OCI-LY1 (cell line): ENCODE results near the gene GJA5.

ENCODE experiments used
- H2AFZ ChIP-seq: fragments of 200-600 bp; sonication (generic), shearing (Covaris generic); 2 replicates; pipeline ENCODE4 v1.6.0; 2014; ENCODE audit warnings: antibody characterized with exemption, mild to moderate bottlenecking, low read length
- H3F3A ChIP-seq: fragments of 200-600 bp; sonication (generic), shearing (Covaris generic); 2 replicates; pipeline ENCODE4 v1.6.0; 2014; ENCODE audit warnings: mild to moderate bottlenecking, antibody characterized with exemption, low read length, moderate library complexity; ENCODE audit not compliant: insufficient read depth
- H3K27ac ChIP-seq: fragments of 200-600 bp; sonication (generic); 2 replicates; pipeline ENCODE4 v1.5.1; 2014; ENCODE audit warnings: low read length, mixed run types, mild to moderate bottlenecking, low read depth; ENCODE audit not compliant: poor library complexity, severe bottlenecking
- H3K27me3 ChIP-seq: fragments of 200-600 bp; sonication (generic); 2 replicates; pipeline ENCODE4 v1.6.0; 2014; ENCODE audit warnings: antibody characterized with exemption, mild to moderate bottlenecking, low read length, moderate library complexity; ENCODE audit not compliant: insufficient read depth
- H3K36me3 ChIP-seq: fragments of 200-600 bp; sonication (generic); 2 replicates; pipeline ENCODE4 v1.6.1; 2014; ENCODE audit warnings: mild to moderate bottlenecking, antibody characterized with exemption, low read length, moderate library complexity, mixed read lengths; ENCODE audit not compliant: insufficient read depth
- H3K4me1 ChIP-seq: fragments of 200-600 bp; sonication (generic); 2 replicates; pipeline ENCODE4 v1.5.1; 2014; ENCODE audit warnings: mild to moderate bottlenecking, low read length, moderate library complexity; ENCODE audit not compliant: insufficient read depth, severe bottlenecking
- H3K4me2 ChIP-seq: fragments of 200-600 bp; sonication (generic), shearing (Covaris generic); 2 replicates; pipeline ENCODE4 v1.6.1; 2014; ENCODE audit warnings: low read length
- H3K4me3 ChIP-seq: fragments of 200-600 bp; sonication (generic); 2 replicates; pipeline ENCODE4 v1.5.1; 2014; ENCODE audit warnings: low read length, low read depth, mild to moderate bottlenecking, mixed read lengths; ENCODE audit not compliant: poor library complexity, severe bottlenecking
- H3K79me2 ChIP-seq: fragments of 200-600 bp; shearing (Covaris generic); 2 replicates; pipeline ENCODE4 v1.6.1; 2016; ENCODE audit warnings: mixed run types, low read length, mixed read lengths; ENCODE audit not compliant: insufficient read depth
- H3K9ac ChIP-seq: fragments of 200-600 bp; sonication (generic), shearing (Covaris generic); 2 replicates; pipeline ENCODE4 v1.6.1; 2014; ENCODE audit warnings: mild to moderate bottlenecking, low read length, mixed read lengths
- H3K9me2 ChIP-seq: fragments of 200-600 bp; sonication (generic), shearing (Covaris generic); 2 replicates; pipeline ENCODE4 v1.6.1; 2014; ENCODE audit warnings: low read depth, mild to moderate bottlenecking, low read length, mixed read lengths
- H3K9me3 ChIP-seq: fragments of 200-600 bp; shearing (Covaris generic); 2 replicates; pipeline ENCODE4 v1.6.1; 2014; ENCODE audit warnings: low read length, mixed read lengths
- H4K20me1 ChIP-seq: fragments of 200-600 bp; sonication (generic), shearing (Covaris generic); 2 replicates; pipeline ENCODE4 v1.6.0; 2016; ENCODE audit warnings: mild to moderate bottlenecking, low read length; ENCODE audit not compliant: insufficient read depth
- CTCF ChIP-seq: fragments of 200-600 bp; sonication (generic), shearing (Covaris generic); IDR thresholded peaks from 2 replicates; pipeline ENCODE4 v1.5.1; 2017; ENCODE audit warnings: mild to moderate bottlenecking, antibody characterized with exemption, low read length, moderate library complexity, mixed read lengths
- EZH2 ChIP-seq: fragments of 200-600 bp; sonication (generic), shearing (Covaris generic); IDR thresholded peaks from 2 replicates; pipeline ENCODE4 v1.8.0; 2017; ENCODE audit warnings: borderline replicate concordance, mixed run types, mild to moderate bottlenecking, antibody characterized with exemption, low read length, moderate library complexity, mixed read lengths

Gene GJA5

DNA sequence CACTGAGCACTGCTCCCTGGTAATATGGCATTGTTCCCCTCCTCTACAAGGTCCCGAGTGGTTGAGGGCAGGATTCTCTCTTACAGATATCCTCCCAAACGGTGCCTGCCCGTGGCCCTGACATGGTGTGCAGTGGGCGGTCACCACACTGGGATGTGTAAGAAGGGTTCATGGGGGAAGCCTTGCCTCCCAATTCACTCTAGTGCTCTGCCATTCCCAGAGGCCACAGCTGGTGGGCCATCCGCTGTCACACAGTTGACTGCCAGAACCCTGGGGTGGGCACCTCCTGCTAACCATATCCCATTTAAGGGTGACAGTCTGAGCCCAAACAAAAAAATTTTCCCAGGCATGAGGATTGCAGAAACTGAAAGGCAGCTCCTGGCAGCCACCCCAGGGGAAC is 9.1 kb downstream of the GJA5 start:
- Histone ChIP-seq H3K36me3 (no peaks in the 10 kb centered on the region), H2AFZ (no peak overlapping the region), H3K79me2 (no peaks in the 10 kb centered on the region), H3K4me3 (no peak overlapping the region), H3K4me1 (no peaks in the 10 kb centered on the region), H3K4me2 (no peak overlapping the region), H4K20me1 (no peaks in the 10 kb centered on the region), H3K27ac (no peak overlapping the region), H3K9me2 (no peaks in the 10 kb centered on the region), H3K9me3 (no peaks in the 10 kb centered on the region), H3K27me3 (no peaks in the 10 kb centered on the region), H3F3A (no peaks in the 10 kb centered on the region), H3K9ac (no peak overlapping the region)
- no peak for TF ChIP-seq CTCF
- no peak for TF ChIP-seq EZH2

DNA sequence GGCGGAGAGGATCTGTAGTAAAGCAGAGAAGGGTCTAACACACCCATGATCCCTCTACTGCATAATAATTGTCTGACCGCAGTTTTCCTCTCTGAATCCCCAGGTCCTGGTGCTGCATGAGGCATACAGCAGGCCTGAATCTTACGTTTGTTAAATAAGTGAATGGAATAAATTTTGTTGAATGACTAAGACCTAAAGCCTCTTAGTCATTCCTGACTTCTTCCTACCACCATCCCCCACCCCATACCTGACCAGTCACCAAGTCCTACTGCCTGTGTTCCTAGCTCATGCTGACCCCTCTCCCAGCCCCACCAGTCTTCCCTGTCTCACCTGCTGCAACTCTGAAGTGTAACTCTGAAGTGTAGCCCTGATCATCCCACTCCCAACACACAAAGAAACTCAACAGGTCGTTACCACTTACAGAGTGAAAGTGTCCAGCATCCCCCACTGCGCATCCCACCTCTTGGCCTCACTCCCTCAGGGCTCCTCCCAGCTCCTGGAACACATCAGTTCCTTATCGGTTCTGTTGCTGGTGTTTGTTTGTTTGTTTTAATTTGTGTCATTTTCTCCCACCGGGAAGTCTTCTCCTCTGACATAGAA is 9.7 kb downstream of the GJA5 start:
- no peaks in the 10 kb centered on the region for H3F3A ChIP-seq
- H4K20me1 ChIP-seq = no peaks in the 10 kb centered on the region
- no peaks in the 10 kb centered on the region for H3K9me3 ChIP-seq
- TF ChIP-seq CTCF (no peak), EZH2 (no peak)
- no peak overlapping the region for H3K9ac ChIP-seq
- H3K79me2 ChIP-seq = no peaks in the 10 kb centered on the region
- H3K4me2 ChIP-seq = no peak overlapping the region
- H3K9me2 ChIP-seq = no peaks in the 10 kb centered on the region
- no peak overlapping the region for H3K4me3 ChIP-seq
- H2AFZ ChIP-seq = no peak overlapping the region
- H3K27ac ChIP-seq = no peak overlapping the region
- H3K36me3 ChIP-seq = no peaks in the 10 kb centered on the region
- no peaks in the 10 kb centered on the region for H3K4me1 ChIP-seq
- no peaks in the 10 kb centered on the region for H3K27me3 ChIP-seq

DNA sequence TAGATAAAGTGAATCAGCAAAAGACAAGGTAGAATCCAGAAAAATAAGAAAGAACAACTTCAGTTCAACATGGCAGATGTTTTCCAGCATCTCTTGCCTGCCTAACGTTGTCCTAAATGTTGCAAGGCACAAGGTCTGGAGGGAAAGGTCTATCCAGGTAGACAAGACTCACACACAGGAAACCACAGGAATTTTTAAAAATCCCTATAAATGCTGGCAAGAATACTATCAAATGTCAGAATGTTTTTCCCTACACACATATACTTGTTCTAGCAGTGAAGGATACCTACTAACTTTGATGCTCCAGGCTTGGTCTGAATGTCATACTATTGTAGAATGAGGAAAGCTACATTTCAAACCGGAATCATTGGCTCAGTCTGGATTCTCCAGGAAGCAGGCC is 10.6 kb downstream of the GJA5 start:
- H3K4me3 ChIP-seq = no peak overlapping the region
- H3K4me1 ChIP-seq = no peaks in the 10 kb centered on the region
- H3K79me2 ChIP-seq = no peaks in the 10 kb centered on the region
- H3K27me3 ChIP-seq = no peaks in the 10 kb centered on the region
- H4K20me1 ChIP-seq = no peaks in the 10 kb centered on the region
- no peaks in the 10 kb centered on the region for H3K36me3 ChIP-seq
- no peaks in the 10 kb centered on the region for H3F3A ChIP-seq
- H3K4me2 ChIP-seq = no peak overlapping the region
- no peak for TF ChIP-seq CTCF
- no peak for TF ChIP-seq EZH2
- H3K9ac ChIP-seq = no peak overlapping the region
- no peak overlapping the region for H2AFZ ChIP-seq
- no peaks in the 10 kb centered on the region for H3K9me3 ChIP-seq
- H3K27ac ChIP-seq = no peak overlapping the region
- H3K9me2 ChIP-seq = no peaks in the 10 kb centered on the region
